ENCODE measurements around the gene TRIM26. TPM values are rescaled to one million over a fixed set of nuclear protein-coding genes. Genes with fewer than 3 reads are reported as not detected.

Gene TRIM26
- total and polyA plus RNA-seq, 5 experiments from 2014 or later = 22.7 to 47.0 (median 42.6) TPM

DNA sequence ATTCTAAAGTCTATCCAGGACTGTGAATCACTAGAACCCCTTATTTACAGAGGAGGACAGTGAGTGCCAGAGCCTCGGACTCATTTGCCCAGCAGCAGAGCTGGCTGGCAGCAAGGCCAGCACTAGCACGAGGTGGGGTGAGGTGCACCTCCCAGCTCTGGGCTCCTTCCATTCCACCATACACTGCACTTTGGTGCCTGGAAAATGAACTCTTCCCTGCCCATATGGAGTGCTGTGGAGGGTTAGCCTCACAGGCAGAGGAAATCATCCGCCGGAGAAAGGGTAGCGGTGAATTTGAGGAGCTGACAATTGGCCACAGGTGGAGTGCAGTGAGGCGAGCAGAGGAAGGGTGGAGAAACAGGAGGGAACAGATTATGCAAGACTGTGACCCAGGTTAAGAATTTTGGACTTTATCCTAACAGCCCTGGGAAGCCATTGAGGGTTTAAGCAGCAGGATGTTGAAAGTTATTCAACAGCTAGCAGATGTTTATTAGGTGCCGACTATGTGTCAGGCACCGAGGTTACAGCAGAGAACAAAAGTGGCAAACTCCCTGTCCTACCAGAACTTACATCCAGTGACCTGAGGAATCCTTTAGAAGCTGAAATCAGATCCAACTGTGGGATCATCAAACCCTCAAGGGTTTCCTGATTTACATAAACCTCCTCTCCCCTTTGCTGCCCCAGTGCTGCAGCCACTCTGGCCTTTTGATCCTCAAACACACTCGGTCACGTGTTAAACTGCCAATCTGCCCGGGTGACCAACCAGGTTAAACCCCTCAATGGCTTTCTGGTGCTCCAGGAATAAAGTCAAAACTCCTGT lies 6.2 kb downstream of the TRIM26 start:
- DNase-seq = no peak
- H3K27ac Mint-ChIP-seq = peak overlapping the region in 3 of 10 donors; percentile 7 to 90 (median 55)
- peaks cover 0 to 48% (median 0%) of the 10 kb centered on the region in 3 donors for H3K36me3 Mint-ChIP-seq
- ATAC-seq = no peak
- H3K4me3 Mint-ChIP-seq = no peak overlapping the region
- peaks cover 41 to 85% (median 81%) of the 10 kb centered on the region in 4 donors for H3K4me1 Mint-ChIP-seq
- POLR2A ChIA-PET = no interaction called here
- H3K27me3 Mint-ChIP-seq = no peaks in the 10 kb centered on the region
- H3K9me3 Mint-ChIP-seq = no peaks in the 10 kb centered on the region

DNA sequence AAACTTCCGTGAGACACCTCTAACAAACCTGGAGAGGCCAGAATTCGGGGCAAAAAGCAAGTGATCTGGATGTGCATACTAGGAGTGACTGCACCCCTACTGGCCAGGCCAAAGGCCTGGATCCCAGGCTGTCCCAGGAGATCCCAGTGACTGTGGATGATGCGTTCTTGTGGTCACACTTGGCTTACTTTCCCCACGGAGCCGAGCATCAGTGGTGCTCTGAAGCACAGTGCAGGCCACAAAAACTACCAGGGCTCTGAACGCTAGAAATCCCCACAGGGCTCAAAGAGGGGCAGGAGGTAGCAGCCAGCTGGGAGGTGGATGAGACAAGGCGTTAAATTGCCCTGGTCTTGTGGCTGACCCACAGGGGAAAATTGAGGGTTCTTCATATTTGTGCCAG lies 7.1 kb downstream of the TRIM26 start:
- H3K27ac Mint-ChIP-seq = no peak overlapping the region
- H3K36me3 Mint-ChIP-seq = peaks cover 0 to 52% (median 0%) of the 10 kb centered on the region in 3 donors
- no peaks in the 10 kb centered on the region for H3K9me3 Mint-ChIP-seq
- H3K4me3 Mint-ChIP-seq = peak overlapping the region in 1 of 10 donors; percentile 30
- POLR2A ChIA-PET = no interaction called here
- H3K4me1 Mint-ChIP-seq = peaks cover 38 to 85% (median 80%) of the 10 kb centered on the region in 4 donors
- DNase-seq = no peak
- no peak for ATAC-seq
- no peaks in the 10 kb centered on the region for H3K27me3 Mint-ChIP-seq

DNA sequence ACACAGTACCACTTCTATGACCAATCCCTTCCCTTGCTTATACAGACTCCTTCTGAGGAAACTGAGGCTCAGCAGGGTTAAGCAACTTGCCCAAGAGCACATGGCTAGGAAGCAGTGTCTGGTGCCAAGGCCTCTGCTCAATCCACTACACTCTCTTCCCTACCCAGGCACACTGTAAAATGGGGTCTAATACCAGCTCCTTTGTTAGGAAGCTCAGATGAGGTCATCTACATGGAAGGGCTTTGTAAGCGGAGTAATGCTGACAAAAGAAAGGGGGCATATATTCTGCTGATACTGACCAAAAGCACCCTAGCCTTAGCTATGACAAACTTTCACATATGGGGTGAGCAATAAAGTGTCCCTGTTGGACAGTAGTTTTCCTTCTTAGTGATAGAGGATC lies 9.1 kb downstream of the TRIM26 start:
- no peak overlapping the region for H3K4me3 Mint-ChIP-seq
- no peaks in the 10 kb centered on the region for H3K9me3 Mint-ChIP-seq
- no peaks in the 10 kb centered on the region for H3K27me3 Mint-ChIP-seq
- peaks cover 34 to 75% (median 72%) of the 10 kb centered on the region in 4 donors for H3K4me1 Mint-ChIP-seq
- H3K27ac Mint-ChIP-seq = no peak overlapping the region
- DNase-seq (no peak), ATAC-seq (no peak)
- POLR2A ChIA-PET = no interaction called here
- peaks cover 0 to 60% (median under 1%) of the 10 kb centered on the region in 3 donors for H3K36me3 Mint-ChIP-seq

- H3K36me3 Mint-ChIP-seq = peaks cover 0 to 65% (median 7%) of the 10 kb centered on the region in 3 donors
- no peaks in the 10 kb centered on the region for H3K27me3 Mint-ChIP-seq
These were observed 10.8 kb downstream of the TRIM26 start for GRCh38 chr6:30202366-30202765.

GRCh38 chr6:30200551-30201281 lies 12.5 kb downstream of the TRIM26 start:
- peaks cover 21 to 47% (median 41%) of the 10 kb centered on the region in 4 donors for H3K4me1 Mint-ChIP-seq
- H3K36me3 Mint-ChIP-seq = peaks cover 0 to 79% (median 7%) of the 10 kb centered on the region in 3 donors

More at GRCh38 chr6:30202366-30202765, 10.8 kb downstream of the TRIM26 start:
- Mint-ChIP-seq H3K4me3 (no peak overlapping the region), H3K4me1 (peaks cover 25 to 59% (median 56%) of the 10 kb centered on the region in 4 donors), H3K27ac (peak overlapping the region in 2 of 10 donors; percentile 35 to 75), H3K9me3 (no peaks in the 10 kb centered on the region)
- DNase-seq (no peak), ATAC-seq (no peak)
- POLR2A ChIA-PET = no interaction called here

DNA sequence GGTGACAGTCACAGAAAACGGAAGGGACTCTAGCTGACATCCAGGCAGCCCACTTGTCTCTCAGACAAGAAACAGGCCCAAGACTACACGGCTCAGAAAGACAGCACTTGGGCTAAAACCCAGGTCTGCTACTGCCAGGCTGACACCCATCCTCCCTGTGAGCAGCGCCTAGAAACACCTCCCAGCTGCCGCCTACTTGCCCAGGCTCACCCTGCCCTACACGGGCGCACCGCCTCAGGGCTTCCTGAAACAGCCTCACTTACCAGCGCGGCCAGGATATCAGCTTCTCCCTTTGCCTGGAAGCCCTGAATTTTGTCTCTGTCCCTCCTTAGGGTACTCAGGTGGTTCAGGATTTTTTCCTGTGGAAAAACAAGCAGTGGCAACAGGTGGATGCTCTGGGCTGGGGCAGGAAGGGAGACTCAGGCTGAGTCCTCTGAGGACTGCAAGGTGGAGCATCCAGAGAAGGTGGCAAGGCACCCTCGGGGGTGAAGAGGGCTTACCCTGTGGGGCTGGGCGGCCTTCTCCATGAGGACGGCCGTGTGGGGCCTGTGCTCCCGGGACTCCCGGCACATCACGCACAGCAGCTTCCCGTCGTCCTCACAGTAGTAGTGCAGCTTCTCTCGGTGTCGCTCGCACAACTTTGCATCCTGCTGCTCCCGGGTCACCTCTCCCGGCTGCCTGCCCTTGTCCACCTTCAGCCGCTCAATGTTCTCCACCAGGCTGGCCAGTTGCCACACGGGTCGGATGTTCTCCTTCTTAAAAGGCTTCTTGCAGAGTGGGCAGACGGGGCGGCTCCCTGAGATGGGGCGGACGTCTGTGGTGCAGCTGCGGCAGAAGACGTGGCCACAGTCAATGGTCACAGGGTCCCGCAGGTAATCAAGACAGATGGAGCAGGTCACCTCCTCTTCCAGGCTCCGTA lies 14.8 kb downstream of the TRIM26 start:
- Mint-ChIP-seq H3K27ac (peak overlapping the region in 2 of 10 donors; percentile 31 to 65), H3K9me3 (no peaks in the 10 kb centered on the region), H3K27me3 (no peaks in the 10 kb centered on the region), H3K4me1 (peaks cover 18 to 27% (median 24%) of the 10 kb centered on the region in 4 donors), H3K4me3 (no peak overlapping the region), H3K36me3 (peaks cover 0 to 87% (median 9%) of the 10 kb centered on the region in 3 donors)
- no peak for DNase-seq
- POLR2A ChIA-PET = interaction anchor here (1.9 kb wide), 1 partner anchor 15 kb away, joined by 5 read pairs; the partner anchor contains the start of gene TRIM26
- ATAC-seq = no peak

More at GRCh38 chr6:30200551-30201281, 12.5 kb downstream of the TRIM26 start:
- Mint-ChIP-seq H3K27ac (peak overlapping the region in 7 of 10 donors; percentile 1 to 90 (median 63)), H3K9me3 (no peaks in the 10 kb centered on the region), H3K4me3 (no peak overlapping the region), H3K27me3 (no peaks in the 10 kb centered on the region)
- ATAC-seq = no peak
- no peak for DNase-seq
- POLR2A ChIA-PET = no interaction called here

- Mint-ChIP-seq H3K4me3 (no peak overlapping the region), H3K27me3 (no peaks in the 10 kb centered on the region), H3K4me1 (peaks cover 11 to 15% (median 12%) of the 10 kb centered on the region in 4 donors), H3K36me3 (peaks cover 0 to 86% (median 9%) of the 10 kb centered on the region in 3 donors), H3K9me3 (no peaks in the 10 kb centered on the region), H3K27ac (peak overlapping the region in 2 of 10 donors; percentile 6 to 25)
- POLR2A ChIA-PET = no interaction called here
- ATAC-seq (no peak), DNase-seq (no peak)
These were observed 16.8 kb downstream of the TRIM26 start for GRCh38 chr6:30196376-30196775.

- no peak for DNase-seq
- H3K4me3 Mint-ChIP-seq = no peak overlapping the region
- H3K27me3 Mint-ChIP-seq = no peaks in the 10 kb centered on the region
- ATAC-seq = no peak
- peaks cover 7 to 12% (median 10%) of the 10 kb centered on the region in 4 donors for H3K4me1 Mint-ChIP-seq
- H3K27ac Mint-ChIP-seq = peak overlapping the region in 4 of 10 donors; percentile 15 to 92 (median 45)
- POLR2A ChIA-PET = interaction anchor here (0.6 kb wide), 1 partner anchor 13 kb away, joined by 8 read pairs; no protein-coding TSS in a partner anchor
- H3K9me3 Mint-ChIP-seq = no peaks in the 10 kb centered on the region
- peaks cover 0 to 86% (median 9%) of the 10 kb centered on the region in 3 donors for H3K36me3 Mint-ChIP-seq
These were observed 17.3 kb downstream of the TRIM26 start for GRCh38 chr6:30195951-30196350.

DNA sequence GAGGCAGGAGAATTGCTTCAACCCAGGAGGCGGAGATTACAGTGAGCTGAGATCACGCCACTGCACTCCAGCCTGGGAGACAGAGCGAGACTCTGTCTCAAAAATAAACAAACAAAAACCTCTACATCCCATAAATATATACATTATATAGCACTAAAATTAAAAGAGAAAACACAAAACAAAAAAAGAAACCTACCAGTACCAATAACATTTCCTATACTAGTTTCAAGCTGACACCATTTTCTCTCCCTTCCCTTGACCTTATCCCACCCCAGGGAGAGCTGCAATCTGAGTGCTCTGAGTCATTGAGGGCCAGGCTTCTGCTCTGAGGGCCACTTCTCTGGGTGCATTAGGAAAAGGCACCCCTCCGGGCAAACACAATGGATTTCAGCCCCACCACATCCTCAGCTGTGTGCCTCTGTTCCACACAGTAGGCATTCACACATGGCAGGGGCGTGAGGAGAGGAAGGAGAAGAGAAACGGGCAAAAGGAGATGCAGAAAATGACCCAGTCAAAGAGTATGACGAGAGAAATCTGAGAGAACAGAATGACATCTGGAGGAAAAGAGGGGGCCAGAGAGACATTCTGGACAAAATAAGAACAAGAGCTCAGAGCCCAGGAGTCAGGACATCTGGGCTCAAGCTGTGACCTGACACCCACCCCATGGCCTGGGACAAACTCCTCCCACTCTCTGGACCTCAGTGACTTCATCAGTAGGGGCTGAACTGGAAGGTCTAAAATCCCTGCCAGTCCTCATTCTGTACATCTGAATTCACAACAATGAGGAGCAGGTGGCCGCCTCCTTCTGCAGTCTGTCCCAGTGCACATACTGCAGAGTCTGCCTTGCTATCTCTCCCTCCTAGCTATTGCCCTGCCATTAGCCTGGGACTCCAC lies 18.2 kb downstream of the TRIM26 start:
- Mint-ChIP-seq H3K9me3 (no peaks in the 10 kb centered on the region), H3K36me3 (peaks cover 2 to 86% (median 16%) of the 10 kb centered on the region in 3 donors), H3K27ac (peak overlapping the region in 5 of 10 donors; percentile 22 to 92 (median 52)), H3K4me3 (no peak overlapping the region), H3K27me3 (no peaks in the 10 kb centered on the region), H3K4me1 (peaks cover 0 to 7% (median 4%) of the 10 kb centered on the region in 4 donors)
- POLR2A ChIA-PET = interaction anchor here (0.6 kb wide), 1 partner anchor 14 kb away, joined by 8 read pairs; no protein-coding TSS in a partner anchor
- DNase-seq (no peak), ATAC-seq (no peak)

GRCh38 chr6:30192076-30192475 lies 21.1 kb downstream of the TRIM26 start:
- ATAC-seq = no peak
- Mint-ChIP-seq H3K4me1 (peaks cover 0 to 3% (median 2%) of the 10 kb centered on the region in 4 donors), H3K4me3 (no peak overlapping the region), H3K27ac (peak overlapping the region in 3 of 10 donors; percentile 8 to 51 (median 47)), H3K9me3 (no peaks in the 10 kb centered on the region), H3K27me3 (no peaks in the 10 kb centered on the region), H3K36me3 (peaks cover 9 to 86% (median 18%) of the 10 kb centered on the region in 3 donors)
- DNase-seq = no peak
- POLR2A ChIA-PET = no interaction called here

GRCh38 chr6:30188541-30188940 lies 24.7 kb downstream of the TRIM26 start:
- DNase-seq = no peak
- Mint-ChIP-seq H3K27me3 (no peaks in the 10 kb centered on the region), H3K4me1 (peaks cover 0 to 4% (median 0%) of the 10 kb centered on the region in 4 donors), H3K27ac (peak overlapping the region in 3 of 10 donors; percentile 1 to 71 (median 36)), H3K9me3 (no peaks in the 10 kb centered on the region), H3K4me3 (no peak overlapping the region), H3K36me3 (peaks cover 9 to 79% (median 22%) of the 10 kb centered on the region in 3 donors)
- POLR2A ChIA-PET = no interaction called here
- no peak for ATAC-seq
